A549 (cell line): ENCODE data around the gene MYCN. TPM values are rescaled to one million over a fixed set of nuclear protein-coding genes. Genes with fewer than 3 reads are reported as not detected.
"Not testable (repeated sequence)": the region's sequence is repeated elsewhere in the genome, so short reads cannot be mapped to it uniquely, and the experiment has no call there.

Source experiments
- ATAC-seq, 2 experiments: fragments of 200-7000 bp in 1 of 2; fragments of >200 bp in 1 of 2; cut with Nextera tagmentation in 1 of 2; cut with Tn5 transposase in 1 of 2; 3 replicates each; pipeline versions ENCODE4 v1.8.0 to v1.9.1; 2018 to 2020; ENCODE audit warnings: mild to moderate bottlenecking in 1 of 2, moderate library complexity in 1 of 2
- CTCF ChIA-PET: fragments of 300-600 bp; sonication (Branson Sonifier 250); formaldehyde crosslinking; extraction: SDS; loops from one replicate; lab custom pipeline; 2021; ENCODE audit warnings: antibody characterized with exemption, inconsistent platforms; lab: Yijun Ruan, JAX
- POLR2A ChIA-PET: fragments of 350-600 bp; formaldehyde crosslinking; extraction: SDS; loops from one replicate; lab custom pipeline; 2021; ENCODE audit warnings: antibody characterized with exemption, inconsistent platforms; lab: Yijun Ruan, JAX
- DNase-seq, 2 experiments: peaks; one replicate each; pipeline versions ENCODE4 v3.0.0 to v3.0.0-alpha.2; 2011 to 2016; ENCODE audit warnings: low read depth in 1 of 2, low spot score in 1 of 2
- FAIRE-seq: peaks from 2 replicates; lab custom pipeline; 2011; peaks lifted over from hg19 to GRCh38; lab: Jason Lieb, UNC
- H3K27ac ChIP-seq, 2 experiments: fragments of >200 bp; sonication (Bioruptor Twin); formaldehyde crosslinking; 3 replicates each; pipeline ENCODE4 v1.5.1; 2016 to 2017
- H3K4me1 ChIP-seq: fragments of >200 bp; sonication (Bioruptor Twin); formaldehyde crosslinking; 3 replicates; pipeline ENCODE4 v1.6.1; 2016
- H3K4me2 ChIP-seq: fragments of >200 bp; sonication (Bioruptor Twin); formaldehyde crosslinking; 3 replicates; pipeline ENCODE4 v1.6.1; 2016
- H3K4me3 ChIP-seq: fragments of >200 bp; sonication (Bioruptor Twin); formaldehyde crosslinking; 3 replicates; pipeline ENCODE4 v1.5.1; 2016
- H3K9me3 ChIP-seq: fragments of >200 bp; sonication (Bioruptor Twin); formaldehyde crosslinking; 3 replicates; pipeline ENCODE4 v1.6.1; 2016
- BHLHE40 ChIP-seq: IDR thresholded peaks from 2 replicates; pipeline ENCODE4 v1.6.1; 2012; ENCODE audit warnings: low read depth, low read length, inconsistent platforms
- CEBPB ChIP-seq, 2 experiments: fragments of >200 bp in 1 of 2; sonication (Bioruptor Twin) in 1 of 2; formaldehyde crosslinking in 1 of 2; IDR thresholded peaks; 2 replicates each; pipeline ENCODE4 v1.6.1; 2012 to 2016
- CHD4 ChIP-seq: fragments of 200-600 bp; sonication (generic); IDR thresholded peaks from 2 replicates; pipeline ENCODE4 v1.6.1; 2016; ENCODE audit warnings: antibody characterized with exemption, mild to moderate bottlenecking, borderline replicate concordance
- EP300 ChIP-seq, 2 experiments: fragments of >200 bp; sonication (Bioruptor Twin); formaldehyde crosslinking; IDR thresholded peaks; 2 replicates in 1 of 2; 3 replicates in 1 of 2; pipeline ENCODE4 v1.6.1; 2016 to 2017
- ESRRA ChIP-seq: fragments of 150-350 bp; IDR thresholded peaks from 2 replicates; pipeline ENCODE4 v1.6.1; 2014; ENCODE audit warnings: mild to moderate bottlenecking, low read length, borderline replicate concordance
- FOSL2 ChIP-seq, 2 experiments: fragments of 450-650 bp in 1 of 2; fragments of >200 bp in 1 of 2; sonication (Bioruptor Twin) in 1 of 2; formaldehyde crosslinking; IDR thresholded peaks; 2 replicates each; pipeline versions ENCODE4 v1.5.0 to v1.6.1; 2016 to 2020; ENCODE audit warnings: mild to moderate bottlenecking in 1 of 2, moderate library complexity in 1 of 2
- FOXS1 ChIP-seq: fragments of 250-450 bp; sonication (Bioruptor Pico); IDR thresholded peaks from 2 replicates; pipeline ENCODE4 v1.5.0; 2020; ENCODE audit warnings: mild to moderate bottlenecking, moderate library complexity
- GATA3 ChIP-seq: IDR thresholded peaks from 2 replicates; pipeline ENCODE4 v1.6.1; 2012; ENCODE audit warnings: borderline replicate concordance
- HDAC2 ChIP-seq: fragments of 200-600 bp; sonication (generic); IDR thresholded peaks from 2 replicates; pipeline ENCODE4 v1.6.1; 2016
- HOXA7 ChIP-seq: fragments of 250-450 bp; sonication (Bioruptor Pico); IDR thresholded peaks from 2 replicates; pipeline ENCODE4 v1.5.0; 2020; ENCODE audit warnings: mild to moderate bottlenecking, moderate library complexity
- JUN ChIP-seq, 2 experiments: fragments of >200 bp; sonication (Bioruptor Twin); formaldehyde crosslinking; IDR thresholded peaks; 2 replicates in 1 of 2; 3 replicates in 1 of 2; pipeline ENCODE4 v1.6.1; 2016 to 2017
- KDM1A ChIP-seq: fragments of 200-600 bp; sonication (generic); IDR thresholded peaks from 2 replicates; pipeline ENCODE4 v1.6.1; 2016; ENCODE audit warnings: low read depth, mild to moderate bottlenecking
- MAZ ChIP-seq: fragments of 150-350 bp; IDR thresholded peaks from 2 replicates; pipeline ENCODE4 v1.6.1; 2014; ENCODE audit warnings: antibody characterized with exemption, low read depth, low read length, borderline replicate concordance
- MYC ChIP-seq: IDR thresholded peaks from 2 replicates; pipeline ENCODE4 v1.6.1; 2012; ENCODE audit warnings: mild to moderate bottlenecking, inconsistent platforms, low read length, improper control_type of control experiment, borderline replicate concordance
- RFX5 ChIP-seq: fragments of 450-650 bp; IDR thresholded peaks from 2 replicates; pipeline ENCODE4 v1.7.1; 2014; ENCODE audit warnings: antibody characterized with exemption, mild to moderate bottlenecking, moderate library complexity
- RNF2 ChIP-seq: fragments of 200-600 bp; sonication (generic); IDR thresholded peaks from 2 replicates; pipeline ENCODE4 v1.6.1; 2016; ENCODE audit warnings: low read depth, mild to moderate bottlenecking, antibody characterized with exemption, moderate library complexity, borderline replicate concordance
- SMC3 ChIP-seq: fragments of >200 bp; sonication (Bioruptor Twin); formaldehyde crosslinking; IDR thresholded peaks from 3 replicates; pipeline ENCODE4 v1.6.1; 2018; ENCODE audit warnings: inconsistent platforms
- TFCP2L1 ChIP-seq: fragments of 250-450 bp; sonication (Bioruptor Pico); IDR thresholded peaks from 2 replicates; pipeline ENCODE4 v1.5.0; 2021; ENCODE audit warnings: mild to moderate bottlenecking
- TP53 ChIP-seq: fragments of 250-450 bp; sonication (Bioruptor Pico); IDR thresholded peaks from 2 replicates; pipeline ENCODE4 v1.5.0; 2021; ENCODE audit warnings: mild to moderate bottlenecking, moderate library complexity
- ZC3H11A ChIP-seq: fragments of 450-650 bp; IDR thresholded peaks from 2 replicates; pipeline ENCODE4 v1.6.1; 2014; ENCODE audit warnings: antibody characterized with exemption, mild to moderate bottlenecking
- WGBS: methylation state at CpG from one replicate; pipeline ENCODE4 v1.1.6; 2017; ENCODE audit errors: missing lambda C conversion rate; 5-methylcytosine and 5-hydroxymethylcytosine counted together
- polyA plus RNA-seq, 4 experiments: library from polyadenylated mRNA; depleted of rRNA in 3 of 4; stranded (reverse); fragments of >200 nt; fragmentation: RNase III in 1 of 4; extraction: RNeasy Plus Mini Kit Qiagen cat#74134 plus additional on column Dnase treatment in 1 of 4; gene quantifications; 2 replicates in 3 of 4; 3 replicates in 1 of 4; pipeline ENCODE4 v1.2.3, GENCODE V29; 2011 to 2017
- TF ChIP-seq, protein P1 (sequence below): fragments of >200 bp; sonication (Bioruptor Twin); formaldehyde crosslinking; IDR thresholded peaks from 3 replicates; pipeline ENCODE4 v1.6.1; 2016
- TF ChIP-seq, protein P2 (sequence below): IDR thresholded peaks from 2 replicates; pipeline ENCODE4 v1.6.1; 2012; ENCODE audit warnings: low read depth, borderline replicate concordance
- TF ChIP-seq, protein P3 (sequence below): IDR thresholded peaks from 2 replicates; pipeline ENCODE4 v1.6.1; 2012
- TF ChIP-seq, protein P4 (sequence below): fragments of 200-600 bp; sonication (generic); IDR thresholded peaks from 2 replicates; pipeline ENCODE4 v1.6.1; 2016; ENCODE audit warnings: antibody characterized with exemption, mild to moderate bottlenecking, moderate library complexity
- TF ChIP-seq, protein P5 (sequence below): IDR thresholded peaks from 2 replicates; pipeline ENCODE4 v1.6.1; 2012

Gene MYCN
- polyA plus RNA-seq, 2 of the 4 experiments (the other 2 are of a cell fraction), result not detected

DNA sequence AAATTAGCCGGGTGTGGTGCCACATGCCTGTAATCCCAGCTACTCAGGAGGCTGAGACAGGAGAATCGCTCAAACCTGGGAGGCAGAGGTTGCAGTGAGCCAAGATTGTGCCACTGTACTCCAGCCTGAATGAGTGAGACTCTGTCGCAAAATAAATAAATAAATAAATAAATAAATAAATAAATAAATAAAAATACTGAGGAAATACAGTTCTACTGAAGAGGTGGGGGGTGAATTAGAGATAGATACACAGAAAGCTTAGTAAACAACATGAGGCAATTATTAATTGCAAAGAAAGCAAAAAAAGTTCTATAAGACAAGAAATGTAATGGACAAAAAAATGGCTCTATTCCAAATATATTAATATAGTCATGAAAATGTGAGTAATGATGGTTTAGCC is 29.1 kb upstream of the MYCN start:
- H3K9me3 ChIP-seq, H3K27ac ChIP-seq, FAIRE-seq, ATAC-seq, DNase-seq, POLR2A ChIA-PET, H3K4me3 ChIP-seq: not testable (repeated sequence)
- Histone ChIP-seq H3K4me1 (peaks cover 16% of the 10 kb centered on the region), H3K4me2 (peak overlapping the region; percentile 54; the same call in 1 of the 3 replicates)
- 70% methylated on average over 3 of the region's 3 CpGs for WGBS
- TF ChIP-seq ZC3H11A, result peak; percentile 93
- CTCF ChIA-PET, result interaction anchor here (1.1 kb wide), 1 partner anchor 120 kb away, joined by 3 read pairs; no protein-coding TSS in a partner anchor

DNA sequence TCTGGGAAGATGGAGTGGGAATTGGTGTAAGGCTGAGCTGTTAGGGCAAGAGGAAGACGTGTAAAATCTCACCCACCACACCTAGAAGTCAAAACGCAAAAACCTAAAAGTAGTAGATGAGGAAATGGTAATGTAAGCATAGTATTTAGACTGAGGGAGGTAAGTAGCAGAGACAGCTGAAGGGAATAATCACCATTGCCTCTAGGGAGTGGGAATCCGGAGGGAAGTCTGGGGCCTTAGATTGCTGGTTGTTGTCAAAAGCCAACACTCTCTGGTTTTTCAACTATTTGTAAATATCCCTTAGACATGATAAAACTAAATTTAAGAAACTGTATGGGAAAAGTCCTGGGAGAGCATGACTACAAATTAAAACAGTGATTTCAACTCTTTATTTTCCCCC is 28.7 kb upstream of the MYCN start:
- ChIA-PET POLR2A (no interaction called here), CTCF (interaction anchor here (1.1 kb wide), 1 partner anchor 119 kb away, joined by 3 read pairs; no protein-coding TSS in a partner anchor)
- 72% methylated on average over 3 of the region's 3 CpGs for WGBS
- H3K4me1 ChIP-seq, result peaks cover 16% of the 10 kb centered on the region
- DNase-seq (no peak), ATAC-seq (0 out of 6 replicates have a peak, but pooled peaks of 1 of the 2 experiments have one; percentile 23), FAIRE-seq (no peak)
- no peak overlapping the region for H3K4me3 ChIP-seq
- peak overlapping the region; percentile 54 for H3K4me2 ChIP-seq
- H3K9me3 ChIP-seq, result no peaks in the 10 kb centered on the region
- TF ChIP-seq RFX5, result no peak
- no peak for TF ChIP-seq BHLHE40
- TF ChIP-seq, protein P1, sequence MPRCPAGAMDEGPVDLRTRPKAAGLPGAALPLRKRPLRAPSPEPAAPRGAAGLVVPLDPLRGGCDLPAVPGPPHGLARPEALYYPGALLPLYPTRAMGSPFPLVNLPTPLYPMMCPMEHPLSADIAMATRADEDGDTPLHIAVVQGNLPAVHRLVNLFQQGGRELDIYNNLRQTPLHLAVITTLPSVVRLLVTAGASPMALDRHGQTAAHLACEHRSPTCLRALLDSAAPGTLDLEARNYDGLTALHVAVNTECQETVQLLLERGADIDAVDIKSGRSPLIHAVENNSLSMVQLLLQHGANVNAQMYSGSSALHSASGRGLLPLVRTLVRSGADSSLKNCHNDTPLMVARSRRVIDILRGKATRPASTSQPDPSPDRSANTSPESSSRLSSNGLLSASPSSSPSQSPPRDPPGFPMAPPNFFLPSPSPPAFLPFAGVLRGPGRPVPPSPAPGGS, result no peak
- no peak for TF ChIP-seq HDAC2
- no peak for TF ChIP-seq KDM1A
- no peak for TF ChIP-seq TP53 (CRISPR knock-in tag)
- no peak for TF ChIP-seq HOXA7 (CRISPR knock-in tag)
- TF ChIP-seq, protein P2, sequence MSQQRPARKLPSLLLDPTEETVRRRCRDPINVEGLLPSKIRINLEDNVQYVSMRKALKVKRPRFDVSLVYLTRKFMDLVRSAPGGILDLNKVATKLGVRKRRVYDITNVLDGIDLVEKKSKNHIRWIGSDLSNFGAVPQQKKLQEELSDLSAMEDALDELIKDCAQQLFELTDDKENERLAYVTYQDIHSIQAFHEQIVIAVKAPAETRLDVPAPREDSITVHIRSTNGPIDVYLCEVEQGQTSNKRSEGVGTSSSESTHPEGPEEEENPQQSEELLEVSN, result no peak
- TF ChIP-seq RNF2, result no peak
- TF ChIP-seq SMC3, result no peak
- no peak for TF ChIP-seq JUN (IDR thresholded peaks at IDR 0.05)
- TF ChIP-seq, protein P3, sequence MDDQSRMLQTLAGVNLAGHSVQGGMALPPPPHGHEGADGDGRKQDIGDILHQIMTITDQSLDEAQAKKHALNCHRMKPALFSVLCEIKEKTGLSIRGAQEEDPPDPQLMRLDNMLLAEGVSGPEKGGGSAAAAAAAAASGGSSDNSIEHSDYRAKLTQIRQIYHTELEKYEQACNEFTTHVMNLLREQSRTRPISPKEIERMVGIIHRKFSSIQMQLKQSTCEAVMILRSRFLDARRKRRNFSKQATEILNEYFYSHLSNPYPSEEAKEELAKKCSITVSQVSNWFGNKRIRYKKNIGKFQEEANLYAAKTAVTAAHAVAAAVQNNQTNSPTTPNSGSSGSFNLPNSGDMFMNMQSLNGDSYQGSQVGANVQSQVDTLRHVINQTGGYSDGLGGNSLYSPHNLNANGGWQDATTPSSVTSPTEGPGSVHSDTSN, result no peak
- no peak for TF ChIP-seq FOXS1 (CRISPR knock-in tag)
- TF ChIP-seq TFCP2L1 (CRISPR knock-in tag), result no peak
- no peak for TF ChIP-seq MAZ
- TF ChIP-seq CHD4, result no peak
- H3K27ac ChIP-seq, result peak overlapping the region in 1 of 2 experiments; percentile 23; a peak in 1 of 6 replicates

DNA sequence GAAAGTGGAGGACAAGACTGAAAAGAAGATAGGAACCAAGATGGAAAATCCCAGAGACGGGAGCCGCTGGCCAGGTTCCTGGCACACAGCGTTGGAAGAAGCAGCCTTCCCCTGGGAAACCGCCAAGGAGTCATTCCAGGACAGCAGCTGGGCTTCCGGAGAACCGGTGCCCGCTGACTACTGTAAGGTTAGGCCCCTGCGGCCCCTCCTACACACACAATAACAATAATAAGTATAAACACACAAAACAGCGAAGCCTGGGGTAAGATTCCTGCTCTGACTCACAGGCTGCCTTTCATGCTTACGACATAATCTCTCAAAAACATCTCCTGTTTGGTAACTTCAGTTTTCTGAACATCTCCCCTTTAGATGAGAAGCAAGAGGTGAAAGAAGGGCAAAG is 28.1 kb upstream of the MYCN start:
- Histone ChIP-seq H3K4me1 (peaks cover 16% of the 10 kb centered on the region), H3K4me3 (no peak overlapping the region), H3K9me3 (no peaks in the 10 kb centered on the region), H3K27ac (no peak overlapping the region), H3K4me2 (peak overlapping the region; percentile 54)
- CTCF ChIA-PET, result no interaction called here
- DNase-seq (peak; percentile 56 to 76), FAIRE-seq (no peak), ATAC-seq (peak; percentile 89 to 93)
- TF ChIP-seq, protein P4, sequence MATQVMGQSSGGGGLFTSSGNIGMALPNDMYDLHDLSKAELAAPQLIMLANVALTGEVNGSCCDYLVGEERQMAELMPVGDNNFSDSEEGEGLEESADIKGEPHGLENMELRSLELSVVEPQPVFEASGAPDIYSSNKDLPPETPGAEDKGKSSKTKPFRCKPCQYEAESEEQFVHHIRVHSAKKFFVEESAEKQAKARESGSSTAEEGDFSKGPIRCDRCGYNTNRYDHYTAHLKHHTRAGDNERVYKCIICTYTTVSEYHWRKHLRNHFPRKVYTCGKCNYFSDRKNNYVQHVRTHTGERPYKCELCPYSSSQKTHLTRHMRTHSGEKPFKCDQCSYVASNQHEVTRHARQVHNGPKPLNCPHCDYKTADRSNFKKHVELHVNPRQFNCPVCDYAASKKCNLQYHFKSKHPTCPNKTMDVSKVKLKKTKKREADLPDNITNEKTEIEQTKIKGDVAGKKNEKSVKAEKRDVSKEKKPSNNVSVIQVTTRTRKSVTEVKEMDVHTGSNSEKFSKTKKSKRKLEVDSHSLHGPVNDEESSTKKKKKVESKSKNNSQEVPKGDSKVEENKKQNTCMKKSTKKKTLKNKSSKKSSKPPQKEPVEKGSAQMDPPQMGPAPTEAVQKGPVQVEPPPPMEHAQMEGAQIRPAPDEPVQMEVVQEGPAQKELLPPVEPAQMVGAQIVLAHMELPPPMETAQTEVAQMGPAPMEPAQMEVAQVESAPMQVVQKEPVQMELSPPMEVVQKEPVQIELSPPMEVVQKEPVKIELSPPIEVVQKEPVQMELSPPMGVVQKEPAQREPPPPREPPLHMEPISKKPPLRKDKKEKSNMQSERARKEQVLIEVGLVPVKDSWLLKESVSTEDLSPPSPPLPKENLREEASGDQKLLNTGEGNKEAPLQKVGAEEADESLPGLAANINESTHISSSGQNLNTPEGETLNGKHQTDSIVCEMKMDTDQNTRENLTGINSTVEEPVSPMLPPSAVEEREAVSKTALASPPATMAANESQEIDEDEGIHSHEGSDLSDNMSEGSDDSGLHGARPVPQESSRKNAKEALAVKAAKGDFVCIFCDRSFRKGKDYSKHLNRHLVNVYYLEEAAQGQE, result no peak
- 0 out of 5 replicates have a peak, but pooled peaks have one; percentile 22 to 40 for TF ChIP-seq EP300 (IDR thresholded peaks at IDR 0.05)
- peak; percentile 45; the same call in 1 of the 2 replicates for TF ChIP-seq ESRRA
- peak; percentile 22; the same call in 1 of the 2 replicates for TF ChIP-seq GATA3
- TF ChIP-seq, protein P5, sequence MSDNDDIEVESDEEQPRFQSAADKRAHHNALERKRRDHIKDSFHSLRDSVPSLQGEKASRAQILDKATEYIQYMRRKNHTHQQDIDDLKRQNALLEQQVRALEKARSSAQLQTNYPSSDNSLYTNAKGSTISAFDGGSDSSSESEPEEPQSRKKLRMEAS, result no peak
- no peak for TF ChIP-seq ZC3H11A
- no peak for TF ChIP-seq FOSL2 (IDR thresholded peaks at IDR 0.05)
- peak; percentile 79 for TF ChIP-seq FOSL2 (CRISPR knock-in tag; IDR thresholded peaks at IDR 0.05)
- no peak for TF ChIP-seq MYC
- TF ChIP-seq CEBPB (IDR thresholded peaks at IDR 0.05), result peak; percentile 20 to 47; a peak in 1 of 4 replicates
- 3% methylated on average over 10 of the region's 10 CpGs for WGBS
- POLR2A ChIA-PET, result no interaction called here
